Measurements from ENCODE around the gene ARID1B. TPM values are rescaled to one million over a fixed set of nuclear protein-coding genes. Genes with fewer than 3 reads are reported as not detected.

ARID1B gene
- total and polyA plus RNA-seq, 9 of the 15 experiments (the other 6 are each of a cell fraction or from before 2014, with no cell fraction given) = 12.5 to 50.5 (median 25.8) TPM

GRCh38 chr6:156777577-156778453, 637 bp downstream of the ARID1B start (continued):
- TF ChIP-seq, protein P1, sequence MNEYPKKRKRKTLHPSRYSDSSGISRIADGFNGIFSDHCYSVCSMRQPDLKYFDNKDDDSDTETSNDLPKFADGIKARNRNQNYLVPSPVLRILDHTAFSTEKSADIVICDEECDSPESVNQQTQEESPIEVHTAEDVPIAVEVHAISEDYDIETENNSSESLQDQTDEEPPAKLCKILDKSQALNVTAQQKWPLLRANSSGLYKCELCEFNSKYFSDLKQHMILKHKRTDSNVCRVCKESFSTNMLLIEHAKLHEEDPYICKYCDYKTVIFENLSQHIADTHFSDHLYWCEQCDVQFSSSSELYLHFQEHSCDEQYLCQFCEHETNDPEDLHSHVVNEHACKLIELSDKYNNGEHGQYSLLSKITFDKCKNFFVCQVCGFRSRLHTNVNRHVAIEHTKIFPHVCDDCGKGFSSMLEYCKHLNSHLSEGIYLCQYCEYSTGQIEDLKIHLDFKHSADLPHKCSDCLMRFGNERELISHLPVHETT (CRISPR knock-in tag; conservative IDR thresholded peaks at IDR 0.05 in 1 of 2, IDR thresholded peaks at IDR 0.05 in 1 of 2) = no peak
- no peak for TF ChIP-seq SOX6 (IDR thresholded peaks at IDR 0.05)
- no peak for TF ChIP-seq ZNF57 (CRISPR knock-in tag; IDR thresholded peaks at IDR 0.05)
- no peak for TF ChIP-seq CC2D1A (IDR thresholded peaks at IDR 0.05)
- TF ChIP-seq HDAC1 (IDR thresholded peaks at IDR 0.05) = no peak; a peak in 2 of 4 replicates
- no peak for TF ChIP-seq NFE2L1 (tag; IDR thresholded peaks at IDR 0.05; ENCODE audit: borderline replicate concordance, low read depth)
- no peak for TF ChIP-seq HDAC8 (tag; IDR thresholded peaks at IDR 0.05)
- no peak for TF ChIP-seq ZNF324 (CRISPR knock-in tag; IDR thresholded peaks at IDR 0.05)
- TF ChIP-seq, protein P2, sequence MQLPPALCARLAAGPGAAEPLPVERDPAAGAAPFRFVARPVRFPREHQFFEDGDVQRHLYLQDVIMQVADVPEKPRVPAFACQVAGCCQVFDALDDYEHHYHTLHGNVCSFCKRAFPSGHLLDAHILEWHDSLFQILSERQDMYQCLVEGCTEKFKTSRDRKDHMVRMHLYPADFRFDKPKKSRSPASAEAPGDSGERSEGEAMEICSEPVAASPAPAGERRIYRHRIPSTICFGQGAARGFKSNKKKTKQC (CRISPR knock-in tag; IDR thresholded peaks at IDR 0.05) = peak; percentile 41; the same call in 1 of the 2 replicates
- TF ChIP-seq, protein P3, sequence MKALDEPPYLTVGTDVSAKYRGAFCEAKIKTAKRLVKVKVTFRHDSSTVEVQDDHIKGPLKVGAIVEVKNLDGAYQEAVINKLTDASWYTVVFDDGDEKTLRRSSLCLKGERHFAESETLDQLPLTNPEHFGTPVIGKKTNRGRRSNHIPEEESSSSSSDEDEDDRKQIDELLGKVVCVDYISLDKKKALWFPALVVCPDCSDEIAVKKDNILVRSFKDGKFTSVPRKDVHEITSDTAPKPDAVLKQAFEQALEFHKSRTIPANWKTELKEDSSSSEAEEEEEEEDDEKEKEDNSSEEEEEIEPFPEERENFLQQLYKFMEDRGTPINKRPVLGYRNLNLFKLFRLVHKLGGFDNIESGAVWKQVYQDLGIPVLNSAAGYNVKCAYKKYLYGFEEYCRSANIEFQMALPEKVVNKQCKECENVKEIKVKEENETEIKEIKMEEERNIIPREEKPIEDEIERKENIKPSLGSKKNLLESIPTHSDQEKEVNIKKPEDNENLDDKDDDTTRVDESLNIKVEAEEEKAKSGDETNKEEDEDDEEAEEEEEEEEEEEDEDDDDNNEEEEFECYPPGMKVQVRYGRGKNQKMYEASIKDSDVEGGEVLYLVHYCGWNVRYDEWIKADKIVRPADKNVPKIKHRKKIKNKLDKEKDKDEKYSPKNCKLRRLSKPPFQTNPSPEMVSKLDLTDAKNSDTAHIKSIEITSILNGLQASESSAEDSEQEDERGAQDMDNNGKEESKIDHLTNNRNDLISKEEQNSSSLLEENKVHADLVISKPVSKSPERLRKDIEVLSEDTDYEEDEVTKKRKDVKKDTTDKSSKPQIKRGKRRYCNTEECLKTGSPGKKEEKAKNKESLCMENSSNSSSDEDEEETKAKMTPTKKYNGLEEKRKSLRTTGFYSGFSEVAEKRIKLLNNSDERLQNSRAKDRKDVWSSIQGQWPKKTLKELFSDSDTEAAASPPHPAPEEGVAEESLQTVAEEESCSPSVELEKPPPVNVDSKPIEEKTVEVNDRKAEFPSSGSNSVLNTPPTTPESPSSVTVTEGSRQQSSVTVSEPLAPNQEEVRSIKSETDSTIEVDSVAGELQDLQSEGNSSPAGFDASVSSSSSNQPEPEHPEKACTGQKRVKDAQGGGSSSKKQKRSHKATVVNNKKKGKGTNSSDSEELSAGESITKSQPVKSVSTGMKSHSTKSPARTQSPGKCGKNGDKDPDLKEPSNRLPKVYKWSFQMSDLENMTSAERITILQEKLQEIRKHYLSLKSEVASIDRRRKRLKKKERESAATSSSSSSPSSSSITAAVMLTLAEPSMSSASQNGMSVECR (CRISPR knock-in tag; IDR thresholded peaks at IDR 0.05) = peak; percentile 16; the same call in 1 of the 2 replicates
- no peak for TF ChIP-seq NCOR1 (IDR thresholded peaks at IDR 0.05)
- no peak for TF ChIP-seq C11orf30 (IDR thresholded peaks at IDR 0.05; ENCODE audit: low read depth)
- TF ChIP-seq CXXC5 (CRISPR knock-in tag; IDR thresholded peaks at IDR 0.05) = no peak
- TF ChIP-seq, protein P4, sequence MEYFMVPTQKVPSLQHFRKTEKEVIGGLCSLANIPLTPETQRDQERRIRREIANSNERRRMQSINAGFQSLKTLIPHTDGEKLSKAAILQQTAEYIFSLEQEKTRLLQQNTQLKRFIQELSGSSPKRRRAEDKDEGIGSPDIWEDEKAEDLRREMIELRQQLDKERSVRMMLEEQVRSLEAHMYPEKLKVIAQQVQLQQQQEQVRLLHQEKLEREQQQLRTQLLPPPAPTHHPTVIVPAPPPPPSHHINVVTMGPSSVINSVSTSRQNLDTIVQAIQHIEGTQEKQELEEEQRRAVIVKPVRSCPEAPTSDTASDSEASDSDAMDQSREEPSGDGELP (CRISPR knock-in tag; IDR thresholded peaks at IDR 0.05; ENCODE audit: borderline replicate concordance) = no peak; the same call in 1 of the 2 replicates
- no peak for TF ChIP-seq U2AF1 (optimal IDR thresholded peaks at IDR 0.05; ENCODE audit: low read depth, low read length)
- peak; percentile 55 for TF ChIP-seq BRD9 (IDR thresholded peaks at IDR 0.05; ENCODE audit: low read depth, partially characterized antibody)
- no peak for TF ChIP-seq LARP7 (IDR thresholded peaks at IDR 0.05)
- TF ChIP-seq, protein P5, sequence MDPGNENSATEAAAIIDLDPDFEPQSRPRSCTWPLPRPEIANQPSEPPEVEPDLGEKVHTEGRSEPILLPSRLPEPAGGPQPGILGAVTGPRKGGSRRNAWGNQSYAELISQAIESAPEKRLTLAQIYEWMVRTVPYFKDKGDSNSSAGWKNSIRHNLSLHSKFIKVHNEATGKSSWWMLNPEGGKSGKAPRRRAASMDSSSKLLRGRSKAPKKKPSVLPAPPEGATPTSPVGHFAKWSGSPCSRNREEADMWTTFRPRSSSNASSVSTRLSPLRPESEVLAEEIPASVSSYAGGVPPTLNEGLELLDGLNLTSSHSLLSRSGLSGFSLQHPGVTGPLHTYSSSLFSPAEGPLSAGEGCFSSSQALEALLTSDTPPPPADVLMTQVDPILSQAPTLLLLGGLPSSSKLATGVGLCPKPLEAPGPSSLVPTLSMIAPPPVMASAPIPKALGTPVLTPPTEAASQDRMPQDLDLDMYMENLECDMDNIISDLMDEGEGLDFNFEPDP (CRISPR knock-in tag; IDR thresholded peaks at IDR 0.05) = no peak
- TF ChIP-seq BRF1 (IDR thresholded peaks at IDR 0.05; ENCODE audit: borderline replicate concordance, extremely low read depth, insufficient read length) = no peak
